Measurements from ENCODE around the gene SFXN3.

SFXN3 gene

GRCh38 chr10:101080933-101081931, 50.2 kb downstream of the SFXN3 start:
- DNase-seq: no peak

GRCh38 chr10:101085846-101086245, 54.8 kb downstream of the SFXN3 start:
- no peak for DNase-seq

DNA sequence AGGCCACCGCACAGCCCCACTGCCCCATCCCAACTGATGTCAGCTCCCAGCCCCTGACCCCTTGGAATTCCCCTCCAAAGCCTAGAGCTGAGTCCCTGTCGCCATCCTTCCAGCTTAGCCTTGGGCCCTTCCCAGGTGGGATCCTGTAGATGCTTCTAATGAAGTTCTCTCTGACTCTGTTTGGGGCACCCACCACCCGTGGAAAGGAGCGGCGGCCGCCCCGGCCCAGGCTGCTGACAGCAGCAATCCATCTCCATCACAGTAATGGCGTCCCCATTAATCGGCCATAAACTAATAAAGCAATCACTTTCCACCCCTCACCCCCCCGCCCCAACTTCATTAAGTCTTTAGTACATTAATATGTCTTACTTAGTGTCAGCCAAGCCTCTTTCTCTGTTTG, 56.3 kb downstream of the SFXN3 start:
- no peak for DNase-seq

GRCh38 chr10:101087965-101088364, 56.9 kb downstream of the SFXN3 start:
- DNase-seq: no peak

- no peak for DNase-seq
Measured at GRCh38 chr10:101089520-101090299, 58.7 kb downstream of the SFXN3 start.

DNA sequence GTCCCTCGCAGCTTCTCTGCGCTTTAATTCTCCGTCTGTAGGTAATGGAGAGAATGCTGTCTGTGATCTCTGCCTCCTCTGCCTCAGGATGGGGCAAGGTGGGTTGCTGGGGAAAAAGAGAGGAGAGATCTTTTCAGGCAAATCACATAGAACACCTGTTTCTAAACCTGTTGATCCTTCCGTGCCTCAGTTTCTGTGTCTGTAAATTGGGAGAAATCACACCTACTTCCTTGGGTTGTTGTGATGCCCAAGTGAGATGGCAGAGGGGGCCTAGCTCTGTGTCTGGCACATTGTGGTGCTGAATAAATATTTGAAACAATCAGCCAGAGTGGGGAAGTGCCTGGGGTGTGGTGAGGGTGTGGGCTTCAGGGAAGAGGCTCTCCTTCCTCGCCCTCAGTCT, 59.6 kb downstream of the SFXN3 start:
- no peak for DNase-seq
